Mammary epithelial cell (primary cell): ENCODE measurements around the gene COBL.

ENCODE experiments used
- EZH2 ChIP-seq: IDR thresholded peaks from 2 replicates; pipeline ENCODE4 v1.6.1; 2012; ENCODE audit warnings: low read length, inconsistent platforms, borderline replicate concordance
- TF ChIP-seq, protein P1 (sequence below), 2 donors: IDR thresholded peaks in 1 of 2; conservative IDR thresholded peaks in 1 of 2; 2 replicates each; pipeline ENCODE4 v1.5.1; 2011 to 2012; ENCODE audit warnings: inconsistent platforms in 2 of 2, low read length in 2 of 2, mild to moderate bottlenecking in 2 of 2, control low read depth in 1 of 2, low read depth in 1 of 2; ENCODE audit not compliant: insufficient read depth in 1 of 2; ENCODE audit errors: extremely low read depth in 1 of 2

DNA sequence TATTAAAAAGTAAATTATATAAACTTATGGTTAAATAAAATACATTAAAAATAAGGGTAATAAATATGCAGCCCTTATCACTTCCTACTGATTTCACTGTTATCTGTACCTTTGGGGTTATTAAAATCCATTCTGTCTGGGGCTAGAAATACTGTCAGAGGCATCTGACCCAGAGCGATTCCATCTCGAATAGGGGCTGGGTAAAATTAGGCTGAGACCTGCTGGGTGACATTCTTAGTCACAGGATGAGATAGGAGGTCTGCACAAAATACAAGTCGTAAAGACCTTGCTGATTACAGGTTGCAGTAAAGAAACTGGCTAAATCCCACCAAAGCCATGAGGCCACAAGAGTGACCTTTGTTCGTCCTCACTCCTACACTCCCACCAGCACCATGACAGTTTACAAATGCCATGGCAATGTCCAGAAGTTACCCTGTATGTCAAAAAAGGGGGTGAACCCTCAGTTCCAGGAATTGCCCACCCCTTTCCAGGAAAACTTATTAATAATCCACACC lies 77.6 kb downstream of the COBL start:
- TF ChIP-seq EZH2, result no peak
- TF ChIP-seq, protein P1, sequence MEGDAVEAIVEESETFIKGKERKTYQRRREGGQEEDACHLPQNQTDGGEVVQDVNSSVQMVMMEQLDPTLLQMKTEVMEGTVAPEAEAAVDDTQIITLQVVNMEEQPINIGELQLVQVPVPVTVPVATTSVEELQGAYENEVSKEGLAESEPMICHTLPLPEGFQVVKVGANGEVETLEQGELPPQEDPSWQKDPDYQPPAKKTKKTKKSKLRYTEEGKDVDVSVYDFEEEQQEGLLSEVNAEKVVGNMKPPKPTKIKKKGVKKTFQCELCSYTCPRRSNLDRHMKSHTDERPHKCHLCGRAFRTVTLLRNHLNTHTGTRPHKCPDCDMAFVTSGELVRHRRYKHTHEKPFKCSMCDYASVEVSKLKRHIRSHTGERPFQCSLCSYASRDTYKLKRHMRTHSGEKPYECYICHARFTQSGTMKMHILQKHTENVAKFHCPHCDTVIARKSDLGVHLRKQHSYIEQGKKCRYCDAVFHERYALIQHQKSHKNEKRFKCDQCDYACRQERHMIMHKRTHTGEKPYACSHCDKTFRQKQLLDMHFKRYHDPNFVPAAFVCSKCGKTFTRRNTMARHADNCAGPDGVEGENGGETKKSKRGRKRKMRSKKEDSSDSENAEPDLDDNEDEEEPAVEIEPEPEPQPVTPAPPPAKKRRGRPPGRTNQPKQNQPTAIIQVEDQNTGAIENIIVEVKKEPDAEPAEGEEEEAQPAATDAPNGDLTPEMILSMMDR (conservative IDR thresholded peaks at IDR 0.05 in 1 of 2, IDR thresholded peaks at IDR 0.05 in 1 of 2; ENCODE audit: extremely low read depth in 1 of 2, insufficient read depth in 1 of 2, low read depth in 1 of 2, low read length in 2 of 2), result no peak
